HepG2 (cell line): ENCODE data around the gene CCDC69. TPM values are rescaled to one million over a fixed set of nuclear protein-coding genes. Genes with fewer than 3 reads are reported as not detected.

ENCODE experiments used
- ATAC-seq: fragments of 200-7000 bp; cut with Tn5 transposase; 3 replicates; pipeline ENCODE4 v1.9.1; 2020; ENCODE audit warnings: mild to moderate bottlenecking, moderate library complexity
- BruUV-seq: library from RNA; stranded (reverse); fragments of 400-500 nt; replicated peaks from 2 replicates; lab custom pipeline; 2021; lab: Mats Ljungman, UMichigan
- CTCF ChIA-PET: fragments of 300-600 bp; formaldehyde crosslinking; extraction: SDS; loops from one replicate; lab custom pipeline; 2021; ENCODE audit warnings: low total read pairs, inconsistent platforms, low intra/inter-chr PET ratio; lab: Yijun Ruan, JAX
- POLR2A ChIA-PET: fragments of 350-600 bp; sonication (Branson Sonifier 250); formaldehyde crosslinking; loops from one replicate; lab custom pipeline; 2020; ENCODE audit warnings: antibody characterized with exemption, inconsistent platforms; lab: Yijun Ruan, JAX
- DNase-seq: peaks from one replicate; pipeline ENCODE4 v3.0.0-alpha.2; 2015; ENCODE audit warnings: low spot score
- FAIRE-seq: peaks from 3 replicates; lab custom pipeline; 2011; peaks lifted over from hg19 to GRCh38; lab: Jason Lieb, UNC
- H2AFZ ChIP-seq: one replicate; pipeline ENCODE4 v1.6.1; 2011; ENCODE audit warnings: low read length, inconsistent platforms
- H3K27ac ChIP-seq: fragments of 300-600 bp; 3 replicates; pipeline ENCODE4 v1.8.0; 2011; ENCODE audit warnings: mixed run types, mild to moderate bottlenecking, mixed read lengths, low read length, inconsistent platforms; ENCODE audit not compliant: insufficient read depth; ENCODE audit errors: extremely low read length
- H3K27me3 ChIP-seq, 2 experiments: fragments of 200-600 bp in 1 of 2; 2 replicates in 1 of 2; 3 replicates in 1 of 2; pipeline versions ENCODE4 v1.6.0 to v1.8.0; 2011; ENCODE audit warnings: low read length in 2 of 2, mild to moderate bottlenecking in 2 of 2, moderate library complexity in 2 of 2, inconsistent platforms in 1 of 2; ENCODE audit not compliant: insufficient read depth in 2 of 2, control insufficient read depth in 1 of 2
- H3K36me3 ChIP-seq, 2 experiments: fragments of 200-600 bp in 1 of 2; replicated peaks in 1 of 2; 2 replicates in 1 of 2; 3 replicates in 1 of 2; pipeline versions ENCODE4 v1.5.1 to v1.8.0; 2011; ENCODE audit warnings: low read length in 2 of 2, inconsistent platforms in 1 of 2; ENCODE audit not compliant: insufficient read depth in 2 of 2, control insufficient read depth in 1 of 2
- H3K4me1 ChIP-seq: 2 replicates; pipeline ENCODE4 v1.5.1; 2012; ENCODE audit warnings: low read length, inconsistent platforms; ENCODE audit not compliant: insufficient read depth
- H3K4me2 ChIP-seq: 2 replicates; pipeline ENCODE4 v1.6.0; 2011; ENCODE audit warnings: low read depth, low read length, inconsistent platforms
- H3K4me3 ChIP-seq, 3 experiments: fragments of 200-600 bp in 1 of 3; sonication (generic), shearing (Covaris generic) in 1 of 3; replicated peaks in 1 of 3; 2 replicates each; pipeline ENCODE4 v1.5.1; 2011 to 2016; ENCODE audit warnings: low read length in 3 of 3, inconsistent platforms in 2 of 3, low read depth in 2 of 3, mild to moderate bottlenecking in 2 of 3, control low read depth in 1 of 3, mixed read lengths in 1 of 3; ENCODE audit not compliant: insufficient read depth in 1 of 3
- H3K79me2 ChIP-seq: one replicate; pipeline ENCODE4 v1.6.1; 2011; ENCODE audit warnings: low read length, inconsistent platforms; ENCODE audit not compliant: insufficient read depth
- H3K9ac ChIP-seq: 2 replicates; pipeline ENCODE4 v1.6.0; 2011; ENCODE audit warnings: mild to moderate bottlenecking, low read depth, low read length, inconsistent platforms; ENCODE audit not compliant: insufficient read depth
- H3K9me3 ChIP-seq: 2 replicates; pipeline ENCODE4 v1.5.1; 2012; ENCODE audit warnings: mild to moderate bottlenecking, low read length
- H4K20me1 ChIP-seq: 2 replicates; pipeline ENCODE4 v1.6.0; 2011; ENCODE audit warnings: inconsistent platforms, mild to moderate bottlenecking, low read length, moderate library complexity; ENCODE audit not compliant: insufficient read depth
- AGO1 ChIP-seq: fragments of 200-400 bp; formaldehyde crosslinking; IDR thresholded peaks from 2 replicates; pipeline ENCODE4 v1.6.1; 2017; ENCODE audit warnings: mild to moderate bottlenecking, low read depth, low read length, moderate library complexity; ENCODE audit not compliant: poor library complexity, severe bottlenecking
- ATM ChIP-seq: fragments of 450-650 bp; IDR thresholded peaks from 2 replicates; pipeline ENCODE4 v1.7.1; 2017; ENCODE audit warnings: mild to moderate bottlenecking, borderline replicate concordance
- CHCHD3 ChIP-seq: sonication (generic); formaldehyde crosslinking; IDR thresholded peaks from 2 replicates; pipeline ENCODE4 v1.8.0; 2022; ENCODE audit warnings: mild to moderate bottlenecking, missing genetic modification reagents, moderate library complexity
- ELF1 ChIP-seq: sonication (generic); formaldehyde crosslinking; IDR thresholded peaks from 2 replicates; pipeline ENCODE4 v1.4.0; 2020; ENCODE audit warnings: missing genetic modification reagents
- IRF1 ChIP-seq: sonication (generic); formaldehyde crosslinking; IDR thresholded peaks from 2 replicates; pipeline ENCODE4 v1.4.0; 2020; ENCODE audit warnings: low read depth, mild to moderate bottlenecking, missing genetic modification reagents
- JUNB ChIP-seq: sonication (generic); formaldehyde crosslinking; IDR thresholded peaks from 2 replicates; pipeline ENCODE4 v1.8.0; 2022; ENCODE audit warnings: missing genetic modification reagents, mild to moderate bottlenecking, borderline replicate concordance
- MIXL1 ChIP-seq: IDR thresholded peaks from 2 replicates; pipeline ENCODE4 v1.6.1; 2016
- TAF1 ChIP-seq: sonication (generic); formaldehyde crosslinking; IDR thresholded peaks from 2 replicates; pipeline ENCODE4 v1.4.0; 2020; ENCODE audit warnings: missing genetic modification reagents
- TBP ChIP-seq: sonication (generic); formaldehyde crosslinking; IDR thresholded peaks from 2 replicates; pipeline ENCODE4 v1.5.0; 2020; ENCODE audit warnings: missing genetic modification reagents
- TMF1 ChIP-seq: sonication (generic); formaldehyde crosslinking; IDR thresholded peaks from 2 replicates; pipeline ENCODE4 v1.8.1; 2022; ENCODE audit warnings: low read depth, missing genetic modification reagents
- ZBTB42 ChIP-seq: sonication (generic); formaldehyde crosslinking; IDR thresholded peaks from 2 replicates; pipeline ENCODE4 v1.5.0; 2020; ENCODE audit warnings: mild to moderate bottlenecking, missing genetic modification reagents
- ZNF747 ChIP-seq: sonication (generic); formaldehyde crosslinking; IDR thresholded peaks from 2 replicates; pipeline ENCODE4 v1.8.1; 2023; ENCODE audit warnings: missing genetic modification reagents, mild to moderate bottlenecking, borderline replicate concordance
- WGBS: methylation state at CpG from one replicate; pipeline ENCODE4 v1.1.6; 2017; ENCODE audit warnings: low lambda C conversion rate; 5-methylcytosine and 5-hydroxymethylcytosine counted together
- in situ Hi-C: cut with HindIII; loops from 2 replicates; pipeline ENCODE4 v1.10.0; 2017; ENCODE audit warnings: low pct_unique_long_range_greater_than_20kb; ENCODE audit not compliant: extremely low pct_ligation_motif_present
- intact Hi-C: fragments of 100-400 bp; cut with micrococcal nuclease; formaldehyde crosslinking; loops from one replicate; pipeline ENCODE4 v1.10.0; 2022; ENCODE audit not compliant: unreplicated experiment
- polyA plus RNA-seq, 8 experiments: library from polyadenylated mRNA; depleted of rRNA in 3 of 8; stranded (reverse) in 7 of 8; unstranded in 1 of 8; fragments of >200 nt; fragmentation: Illumina TruSeq in 4 of 8; extraction: Trizol in 4 of 8; gene quantifications; 2 replicates each; pipeline versions ENCODE4 v1.2.1 to v1.2.3, GENCODE V29; 2011 to 2016; ENCODE audit warnings: low read depth in 4 of 8, missing spikeins in 1 of 8, mixed read lengths in 1 of 8; ENCODE audit not compliant: insufficient read depth in 1 of 8
- total RNA-seq, 5 experiments: library from RNA; depleted of rRNA; stranded (reverse); fragments of >200 nt; fragmentation: Illumina TruSeq; extraction: Trizol; gene quantifications; 2 replicates each; pipeline ENCODE4 v1.2.3, GENCODE V29; 2016; ENCODE audit warnings: low read depth in 1 of 5

Gene CCDC69
- total and polyA plus RNA-seq, 2 of the 13 experiments (the other 11 are each of a cell fraction or from before 2014, with no cell fraction given) = 12.2 to 45.2 TPM

GRCh38 chr5:151143645-151144044 is 80.2 kb downstream of the CCDC69 start:
- ChIA-PET POLR2A (no interaction called here), CTCF (no interaction called here)
- peaks cover 13% of the 10 kb centered on the region for H3K79me2 ChIP-seq
- no peak for DNase-seq
- intact Hi-C loops (no loop called here), in situ Hi-C loops (no loop called here)
- peaks cover 11% of the 10 kb centered on the region; the same call in 1 of the 2 replicates for H3K4me1 ChIP-seq
- H3K4me2 ChIP-seq = no peak overlapping the region
- H3K36me3 ChIP-seq = peaks cover 16 to 69% of the 10 kb centered on the region in 2 experiments
- no peak for FAIRE-seq
- H3K27ac ChIP-seq = no peak overlapping the region
- 96% methylated on average over 7 of the region's 7 CpGs for WGBS
- H3K9ac ChIP-seq = no peak overlapping the region
- TF ChIP-seq ZNF747 = no peak
- no peak for TF ChIP-seq MIXL1 (CRISPR knock-in tag)
- no peak for TF ChIP-seq TBP (CRISPR knock-in tag)
- no peak for TF ChIP-seq CHCHD3 (CRISPR knock-in tag)
- TF ChIP-seq ATM = no peak
- TF ChIP-seq ELF1 (CRISPR knock-in tag) = no peak
- no peak for TF ChIP-seq IRF1 (CRISPR knock-in tag)
- TF ChIP-seq JUNB (CRISPR knock-in tag) = no peak
- TF ChIP-seq TMF1 = no peak
- TF ChIP-seq ZBTB42 (CRISPR knock-in tag) = no peak
- TF ChIP-seq AGO1 = no peak
- TF ChIP-seq TAF1 (CRISPR knock-in tag) = no peak
- no peak overlapping the region for H3K4me3 ChIP-seq
- H2AFZ ChIP-seq = no peak overlapping the region
- no peak for ATAC-seq
- no peaks in the 10 kb centered on the region for H3K9me3 ChIP-seq
- H3K27me3 ChIP-seq = no peaks in the 10 kb centered on the region
- no peaks in the 10 kb centered on the region; the same call in 1 of the 2 replicates for H4K20me1 ChIP-seq
- BruUV-seq = no TSS peak
